ENCODE data around the gene PKD1L1. TPM values are rescaled to one million over a fixed set of nuclear protein-coding genes. Genes with fewer than 3 reads are reported as not detected.
A peak's percentile ranks its signal among the peaks of the same experiment; 100 is the strongest.

PKD1L1 gene
- total RNA-seq, 1 donor from 2014 or later: 0.59 TPM

DNA sequence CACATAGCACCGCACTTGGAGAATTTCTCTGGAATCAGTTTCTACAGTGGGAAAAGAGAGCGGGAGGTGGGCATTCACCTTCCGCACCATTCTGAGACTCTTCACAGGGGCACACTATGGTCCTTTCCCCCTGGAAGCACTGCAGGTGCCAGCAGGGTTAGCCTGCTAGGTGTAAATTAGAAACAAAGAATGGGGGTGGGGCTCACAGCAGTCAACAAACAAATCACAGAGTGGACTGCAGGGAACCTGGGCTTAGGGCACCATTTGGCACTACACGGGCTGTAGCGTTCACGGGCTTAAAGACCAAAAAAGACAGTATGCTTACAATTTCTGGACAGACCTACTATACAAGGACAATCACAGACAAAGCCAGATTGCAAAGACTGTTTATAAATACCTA lies 8.0 kb upstream of the PKD1L1 start:
- DNase-seq (no peak), ATAC-seq (no peak)
- H3K4me3 ChIP-seq: no peak overlapping the region
- intact Hi-C loops (cut with DNase I): no loop called here
- no peaks in the 10 kb centered on the region for H3K4me1 ChIP-seq
- TF ChIP-seq, protein P1, sequence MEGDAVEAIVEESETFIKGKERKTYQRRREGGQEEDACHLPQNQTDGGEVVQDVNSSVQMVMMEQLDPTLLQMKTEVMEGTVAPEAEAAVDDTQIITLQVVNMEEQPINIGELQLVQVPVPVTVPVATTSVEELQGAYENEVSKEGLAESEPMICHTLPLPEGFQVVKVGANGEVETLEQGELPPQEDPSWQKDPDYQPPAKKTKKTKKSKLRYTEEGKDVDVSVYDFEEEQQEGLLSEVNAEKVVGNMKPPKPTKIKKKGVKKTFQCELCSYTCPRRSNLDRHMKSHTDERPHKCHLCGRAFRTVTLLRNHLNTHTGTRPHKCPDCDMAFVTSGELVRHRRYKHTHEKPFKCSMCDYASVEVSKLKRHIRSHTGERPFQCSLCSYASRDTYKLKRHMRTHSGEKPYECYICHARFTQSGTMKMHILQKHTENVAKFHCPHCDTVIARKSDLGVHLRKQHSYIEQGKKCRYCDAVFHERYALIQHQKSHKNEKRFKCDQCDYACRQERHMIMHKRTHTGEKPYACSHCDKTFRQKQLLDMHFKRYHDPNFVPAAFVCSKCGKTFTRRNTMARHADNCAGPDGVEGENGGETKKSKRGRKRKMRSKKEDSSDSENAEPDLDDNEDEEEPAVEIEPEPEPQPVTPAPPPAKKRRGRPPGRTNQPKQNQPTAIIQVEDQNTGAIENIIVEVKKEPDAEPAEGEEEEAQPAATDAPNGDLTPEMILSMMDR (IDR thresholded peaks at IDR 0.05): no peak
- peaks cover 43% of the 10 kb centered on the region for H3K36me3 ChIP-seq
- H3K27ac ChIP-seq: no peak overlapping the region
- no peaks in the 10 kb centered on the region for H3K27me3 ChIP-seq (ENCODE audit: low read depth)
- no peaks in the 10 kb centered on the region for H3K9me3 ChIP-seq

DNA sequence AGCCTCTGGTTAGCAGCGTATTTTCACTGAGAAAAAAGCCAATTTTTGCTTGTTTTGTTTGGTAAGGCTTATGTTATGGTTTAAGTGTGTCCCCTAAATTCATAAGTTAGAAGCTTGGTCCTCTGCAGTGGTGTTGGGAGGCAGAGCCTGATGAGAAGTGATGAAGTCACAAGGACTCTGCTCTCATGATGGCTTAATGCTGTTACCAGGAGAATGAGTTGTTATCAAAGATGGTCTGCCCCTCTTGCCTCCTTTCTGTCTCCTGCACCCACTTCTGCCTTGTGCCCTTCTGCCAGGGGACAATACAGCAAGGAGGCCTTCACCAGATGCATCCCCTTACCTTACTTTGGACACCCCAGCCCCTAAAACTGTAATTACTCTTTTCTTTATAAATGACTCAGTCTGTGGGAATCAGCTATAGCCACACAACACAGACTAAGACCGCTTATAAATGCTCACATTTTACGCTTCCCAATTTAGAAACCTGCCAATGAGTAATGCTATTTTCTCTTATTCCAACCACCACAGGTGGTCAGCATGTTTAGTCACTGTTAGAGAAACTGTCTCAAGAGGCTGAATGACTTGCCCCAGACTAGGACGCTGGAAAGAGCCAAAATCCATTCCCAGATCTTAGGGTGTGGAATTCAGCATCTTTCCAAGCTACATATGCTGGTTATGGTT lies 6.1 kb upstream of the PKD1L1 start:
- intact Hi-C loops (cut with DNase I): no loop called here
- peaks cover 17% of the 10 kb centered on the region for H3K4me1 ChIP-seq
- TF ChIP-seq, protein P1 (IDR thresholded peaks at IDR 0.05): no peak
- H3K36me3 ChIP-seq: peaks cover 33% of the 10 kb centered on the region
- no peaks in the 10 kb centered on the region for H3K27me3 ChIP-seq (ENCODE audit: low read depth)
- H3K27ac ChIP-seq: no peak overlapping the region
- ATAC-seq: no peak
- H3K4me3 ChIP-seq: no peak overlapping the region
- no peaks in the 10 kb centered on the region for H3K9me3 ChIP-seq
- no peak for DNase-seq

DNA sequence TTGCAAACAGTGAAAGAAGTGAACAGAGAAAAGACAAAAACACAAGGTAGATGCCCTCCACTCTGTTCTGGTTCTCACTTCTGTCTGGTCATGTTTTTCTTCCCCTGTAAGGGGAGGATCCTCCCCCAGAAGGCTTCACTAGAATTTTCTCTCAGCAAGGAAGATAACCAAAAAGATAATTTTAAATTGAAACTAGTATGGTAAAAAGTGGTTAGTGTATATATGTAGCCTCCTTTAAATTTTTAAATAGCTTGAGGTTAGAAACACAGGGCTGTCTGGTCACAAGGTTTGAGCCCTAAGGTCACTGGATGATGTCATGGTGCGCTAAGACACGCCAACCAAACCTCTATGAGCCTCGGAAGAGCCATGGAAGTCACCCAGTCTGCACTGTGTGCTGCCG lies 5.6 kb upstream of the PKD1L1 start:
- Histone ChIP-seq H3K27ac (no peak overlapping the region), H3K4me1 (peaks cover 17% of the 10 kb centered on the region), H3K9me3 (no peaks in the 10 kb centered on the region), H3K27me3 (ENCODE audit: low read depth) (no peaks in the 10 kb centered on the region), H3K36me3 (peaks cover 33% of the 10 kb centered on the region), H3K4me3 (no peak overlapping the region)
- intact Hi-C loops (cut with DNase I): no loop called here
- TF ChIP-seq, protein P1 (IDR thresholded peaks at IDR 0.05): no peak
- ATAC-seq (no peak), DNase-seq (no peak)

DNA sequence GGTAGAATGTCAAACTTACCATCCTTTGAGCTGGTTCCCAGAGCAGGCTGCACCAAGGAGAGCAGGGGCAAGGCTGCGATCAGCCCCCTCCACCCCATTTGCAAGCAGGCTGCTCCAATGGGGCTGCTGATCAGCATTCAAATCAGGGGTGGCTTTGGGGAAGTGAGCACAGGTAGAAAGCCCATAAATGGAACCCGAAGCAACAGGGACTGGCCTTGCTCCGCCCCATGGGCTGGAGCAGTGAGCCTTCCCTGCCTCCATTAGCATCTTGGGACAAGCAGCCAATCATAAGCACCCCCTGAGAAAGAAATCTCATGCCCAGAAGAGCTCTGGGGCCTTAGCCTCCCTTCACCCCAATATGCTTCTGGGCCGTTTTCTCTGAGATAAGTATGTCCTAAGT lies 4.0 kb upstream of the PKD1L1 start:
- intact Hi-C loops (cut with DNase I): no loop called here
- no peak overlapping the region for H3K27ac ChIP-seq
- no peaks in the 10 kb centered on the region for H3K9me3 ChIP-seq
- ATAC-seq (no peak), DNase-seq (no peak)
- TF ChIP-seq, protein P1 (IDR thresholded peaks at IDR 0.05): no peak
- H3K4me1 ChIP-seq: peaks cover 17% of the 10 kb centered on the region
- H3K36me3 ChIP-seq: peaks cover 30% of the 10 kb centered on the region
- H3K4me3 ChIP-seq: no peak overlapping the region
- H3K27me3 ChIP-seq (ENCODE audit: low read depth): no peaks in the 10 kb centered on the region

DNA sequence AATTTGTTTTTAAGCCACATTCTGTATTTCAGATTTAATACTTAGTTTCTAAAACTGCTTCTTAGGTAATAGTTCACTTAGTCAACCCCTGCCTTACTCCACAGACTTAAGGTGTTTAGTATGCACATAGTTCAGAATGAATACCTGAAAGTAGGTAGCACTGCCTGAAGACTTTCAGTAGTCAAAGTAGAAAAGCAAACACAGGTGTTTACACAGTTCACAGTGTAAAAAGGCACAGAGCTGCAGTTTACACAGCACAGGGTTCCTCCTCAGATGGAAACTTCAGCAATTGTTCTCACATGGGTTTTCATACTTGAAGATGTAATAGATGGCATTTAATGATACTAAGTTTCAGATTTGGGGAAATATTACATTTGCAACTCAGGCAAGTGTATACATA lies 3.1 kb upstream of the PKD1L1 start:
- TF ChIP-seq, protein P1 (IDR thresholded peaks at IDR 0.05): no peak
- intact Hi-C loops (cut with DNase I): no loop called here
- peak overlapping the region; percentile 39 for H3K27ac ChIP-seq
- H3K9me3 ChIP-seq: no peaks in the 10 kb centered on the region
- H3K36me3 ChIP-seq: peaks cover 22% of the 10 kb centered on the region
- H3K4me1 ChIP-seq: peaks cover 17% of the 10 kb centered on the region
- no peak overlapping the region for H3K4me3 ChIP-seq
- DNase-seq: no peak
- no peaks in the 10 kb centered on the region for H3K27me3 ChIP-seq (ENCODE audit: low read depth)
- peak; percentile 77 to 89 for ATAC-seq

Measured in lower lobe of right lung (tissue), 2 donors.